ENCODE measurements around the gene DNM3. TPM values are rescaled to one million over a fixed set of nuclear protein-coding genes. Genes with fewer than 3 reads are reported as not detected.

The DNM3 gene
- total RNA-seq, 1 experiment from 2014 or later, result 2.7 TPM

DNA sequence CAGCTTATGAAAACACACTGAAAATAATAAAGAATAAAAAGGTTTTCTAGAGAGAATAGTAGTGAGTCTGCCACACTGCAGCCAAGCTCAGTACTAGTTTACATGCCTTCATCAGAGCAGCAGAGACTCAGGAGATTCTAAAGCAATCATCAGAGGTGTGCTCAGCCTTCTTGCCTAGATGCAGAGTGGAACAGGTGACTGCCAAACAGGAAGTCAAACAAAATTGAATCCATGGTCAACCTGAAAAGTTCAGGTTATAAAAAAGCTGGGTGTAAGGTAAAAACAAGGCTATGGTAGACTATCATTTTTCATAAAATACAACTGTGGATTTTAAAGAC is 413.9 kb downstream of the DNM3 start:
- H4K91ac ChIP-seq (ENCODE audit: insufficient read length, low read depth, low read length), result no peak overlapping the region
- H3K4me1 Mint-ChIP-seq, result peaks cover 0 to 6% of the 10 kb centered on the region in 2 experiments; a peak in 2 of 4 replicates
- H2AFZ ChIP-seq (ENCODE audit: low read length), result no peak overlapping the region
- no peak overlapping the region for H2BK20ac ChIP-seq (ENCODE audit: low read depth, low read length, poor library complexity, severe bottlenecking)
- no peak overlapping the region for H2BK120ac ChIP-seq (ENCODE audit: low read depth, low read length, poor library complexity, severe bottlenecking)
- no peaks in the 10 kb centered on the region for H3K4me1 ChIP-seq (ENCODE audit: insufficient read depth, low read length)
- H3K23ac ChIP-seq (ENCODE audit: insufficient read length, low read depth, low read length), result no peak overlapping the region
- no peak overlapping the region for H3K4ac ChIP-seq (ENCODE audit: low read depth, low read length)
- no peak overlapping the region for H3K18ac ChIP-seq (ENCODE audit: insufficient read length, low read depth, low read length)
- H3K27ac Mint-ChIP-seq, result no peak overlapping the region
- H3K23me2 ChIP-seq (ENCODE audit: insufficient read length, low read depth, low read length, poor library complexity, severe bottlenecking), result no peaks in the 10 kb centered on the region
- H3K79me2 ChIP-seq (ENCODE audit: insufficient read depth, low read length), result no peaks in the 10 kb centered on the region
- H2AK5ac ChIP-seq (ENCODE audit: insufficient read length, low read length), result no peak overlapping the region
- no peak overlapping the region for H3K27ac ChIP-seq (ENCODE audit: insufficient read length, low read depth, low read length)
- no peaks in the 10 kb centered on the region for H3K79me1 ChIP-seq (ENCODE audit: insufficient read depth, low read depth, low read length, poor library complexity, severe bottlenecking)
- H3K9ac ChIP-seq (ENCODE audit: extremely low read depth, insufficient read length, low read length), result no peak overlapping the region
- H3K14ac ChIP-seq (ENCODE audit: insufficient read depth, low read length), result no peak overlapping the region
- H2BK15ac ChIP-seq (ENCODE audit: low read depth, low read length), result no peak overlapping the region
- H3K56ac ChIP-seq (ENCODE audit: insufficient read length, low read depth, low read length), result no peak overlapping the region
- H3K27me3 Mint-ChIP-seq (ENCODE audit: low read depth), result no peaks in the 10 kb centered on the region
- no peak overlapping the region for H4K8ac ChIP-seq (replicated peaks; ENCODE audit: insufficient read length, low read depth, low read length)
- H4K20me1 ChIP-seq (ENCODE audit: control insufficient read depth, insufficient read depth, insufficient read length), result no peaks in the 10 kb centered on the region
- no peaks in the 10 kb centered on the region; a peak in 2 of 5 replicates for H3K9me3 Mint-ChIP-seq
- no peak overlapping the region for H2BK12ac ChIP-seq (ENCODE audit: insufficient read length, low read depth, low read length)
- TF ChIP-seq, protein P1, sequence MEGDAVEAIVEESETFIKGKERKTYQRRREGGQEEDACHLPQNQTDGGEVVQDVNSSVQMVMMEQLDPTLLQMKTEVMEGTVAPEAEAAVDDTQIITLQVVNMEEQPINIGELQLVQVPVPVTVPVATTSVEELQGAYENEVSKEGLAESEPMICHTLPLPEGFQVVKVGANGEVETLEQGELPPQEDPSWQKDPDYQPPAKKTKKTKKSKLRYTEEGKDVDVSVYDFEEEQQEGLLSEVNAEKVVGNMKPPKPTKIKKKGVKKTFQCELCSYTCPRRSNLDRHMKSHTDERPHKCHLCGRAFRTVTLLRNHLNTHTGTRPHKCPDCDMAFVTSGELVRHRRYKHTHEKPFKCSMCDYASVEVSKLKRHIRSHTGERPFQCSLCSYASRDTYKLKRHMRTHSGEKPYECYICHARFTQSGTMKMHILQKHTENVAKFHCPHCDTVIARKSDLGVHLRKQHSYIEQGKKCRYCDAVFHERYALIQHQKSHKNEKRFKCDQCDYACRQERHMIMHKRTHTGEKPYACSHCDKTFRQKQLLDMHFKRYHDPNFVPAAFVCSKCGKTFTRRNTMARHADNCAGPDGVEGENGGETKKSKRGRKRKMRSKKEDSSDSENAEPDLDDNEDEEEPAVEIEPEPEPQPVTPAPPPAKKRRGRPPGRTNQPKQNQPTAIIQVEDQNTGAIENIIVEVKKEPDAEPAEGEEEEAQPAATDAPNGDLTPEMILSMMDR (conservative IDR thresholded peaks at IDR 0.05), result no peak
- no peak for DNase-seq
- H2BK5ac ChIP-seq (ENCODE audit: insufficient read length, low read length), result no peak overlapping the region
- H4K5ac ChIP-seq (ENCODE audit: insufficient read length, low read depth, low read length), result no peak overlapping the region
- H3K36me3 Mint-ChIP-seq (ENCODE audit: insufficient read depth in 1 of 3, low read depth in 3 of 3), result no peaks in the 10 kb centered on the region
- H3K27me3 ChIP-seq (ENCODE audit: insufficient read depth, low read length), result no peaks in the 10 kb centered on the region
- no peak overlapping the region for H3T11ph ChIP-seq (ENCODE audit: low read length)
- H3K4me3 Mint-ChIP-seq, result no peak overlapping the region
- no peak overlapping the region for H3K4me2 ChIP-seq (ENCODE audit: insufficient read depth, insufficient read length, low read length)
- H3K9me3 ChIP-seq (ENCODE audit: control insufficient read depth, low read depth, low read length), result no peaks in the 10 kb centered on the region
